ENCODE results near the gene ENGASE.

DNA sequence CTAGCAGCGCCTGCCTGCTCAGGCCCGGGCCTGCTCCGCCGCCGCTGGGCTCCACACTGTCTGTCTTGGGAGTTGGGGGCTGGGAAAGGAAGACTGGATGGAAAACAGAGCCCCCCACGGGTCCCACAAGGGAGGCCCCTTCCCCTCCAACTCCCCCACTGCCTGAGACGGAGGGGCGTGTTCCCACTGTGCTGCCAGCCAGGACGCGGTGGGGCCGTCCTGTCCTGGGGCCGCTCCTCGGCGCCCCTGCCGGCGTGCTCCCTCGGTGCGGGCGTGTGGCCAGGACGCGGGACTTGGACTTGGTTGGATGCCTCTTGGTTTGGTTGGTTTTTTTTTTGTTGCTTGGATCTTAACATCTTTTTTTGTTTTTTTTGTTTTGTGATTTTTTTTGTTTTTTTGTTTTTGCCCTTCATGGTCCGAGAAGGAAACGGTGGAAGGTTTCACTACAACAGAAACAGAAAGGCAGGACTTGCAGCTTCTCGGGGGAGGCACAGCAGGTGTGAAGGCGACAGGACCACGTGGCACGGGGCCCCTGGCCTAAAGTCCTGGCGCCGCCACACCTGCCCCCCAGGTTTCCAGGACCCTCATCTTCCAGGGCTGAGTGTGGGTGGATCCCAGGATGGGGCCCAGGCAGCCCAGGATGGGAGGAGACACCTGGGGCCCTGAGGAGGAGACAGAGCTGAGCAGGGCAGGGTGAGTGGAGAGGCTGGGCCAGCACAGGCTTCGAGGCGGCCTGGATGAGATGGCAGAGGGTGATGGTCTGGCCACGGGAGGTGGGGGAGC, 16.0 kb downstream of the ENGASE start:
- TF ChIP-seq, protein P1, sequence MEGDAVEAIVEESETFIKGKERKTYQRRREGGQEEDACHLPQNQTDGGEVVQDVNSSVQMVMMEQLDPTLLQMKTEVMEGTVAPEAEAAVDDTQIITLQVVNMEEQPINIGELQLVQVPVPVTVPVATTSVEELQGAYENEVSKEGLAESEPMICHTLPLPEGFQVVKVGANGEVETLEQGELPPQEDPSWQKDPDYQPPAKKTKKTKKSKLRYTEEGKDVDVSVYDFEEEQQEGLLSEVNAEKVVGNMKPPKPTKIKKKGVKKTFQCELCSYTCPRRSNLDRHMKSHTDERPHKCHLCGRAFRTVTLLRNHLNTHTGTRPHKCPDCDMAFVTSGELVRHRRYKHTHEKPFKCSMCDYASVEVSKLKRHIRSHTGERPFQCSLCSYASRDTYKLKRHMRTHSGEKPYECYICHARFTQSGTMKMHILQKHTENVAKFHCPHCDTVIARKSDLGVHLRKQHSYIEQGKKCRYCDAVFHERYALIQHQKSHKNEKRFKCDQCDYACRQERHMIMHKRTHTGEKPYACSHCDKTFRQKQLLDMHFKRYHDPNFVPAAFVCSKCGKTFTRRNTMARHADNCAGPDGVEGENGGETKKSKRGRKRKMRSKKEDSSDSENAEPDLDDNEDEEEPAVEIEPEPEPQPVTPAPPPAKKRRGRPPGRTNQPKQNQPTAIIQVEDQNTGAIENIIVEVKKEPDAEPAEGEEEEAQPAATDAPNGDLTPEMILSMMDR (IDR thresholded peaks at IDR 0.05): peak in 1 of 7 experiments; percentile 10
- TF ChIP-seq EP300 (IDR thresholded peaks at IDR 0.05): no peak

Measured in stomach (tissue), 4 donors.